GM21717 (cell line): ENCODE measurements around the gene BLOC1S4.
"Not testable (repeated sequence)": the region's sequence is repeated elsewhere in the genome, so short reads cannot be mapped to it uniquely, and the experiment has no call there.

ENCODE experiments used
- ATAC-seq: cut with Tn5 transposase; IDR thresholded peaks from one replicate; pipeline ENCODE4 v1.9.1; 2021; ENCODE audit warnings: mild to moderate bottlenecking, moderate library complexity; ENCODE audit not compliant: unreplicated experiment

BLOC1S4 gene

DNA sequence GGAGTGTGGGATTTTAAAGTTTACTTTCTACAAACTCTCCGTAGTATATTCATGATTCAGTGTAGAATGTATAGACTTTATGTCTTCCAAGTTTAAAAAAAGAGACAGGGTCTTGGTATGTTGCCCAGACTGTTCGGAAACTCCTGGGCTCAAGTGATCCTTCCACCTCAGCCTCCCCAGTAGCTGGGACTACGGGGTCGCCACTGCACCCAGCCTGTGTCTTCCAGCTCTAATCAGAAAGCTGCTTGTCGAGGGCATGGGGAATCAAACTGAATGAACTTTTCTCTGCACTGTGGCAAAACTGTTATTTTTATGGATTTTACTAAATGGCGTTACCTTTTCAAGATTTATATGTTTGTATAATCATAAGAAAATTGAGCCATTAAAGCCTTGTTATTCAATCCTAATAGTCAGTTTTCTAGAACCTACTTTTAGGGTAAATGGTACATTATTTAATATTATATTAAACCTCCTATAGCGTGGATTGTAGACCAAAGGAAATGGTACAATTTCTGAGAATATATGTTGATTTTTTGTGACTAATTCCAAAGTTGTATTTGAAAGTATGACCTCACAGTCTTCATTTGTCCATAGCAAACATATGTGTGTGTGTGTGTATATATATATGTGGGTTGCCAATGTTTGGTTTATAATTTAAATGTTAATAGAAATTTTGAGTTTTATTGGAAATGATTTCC lies 1.1 kb downstream of the BLOC1S4 start:
- ATAC-seq: no peak

DNA sequence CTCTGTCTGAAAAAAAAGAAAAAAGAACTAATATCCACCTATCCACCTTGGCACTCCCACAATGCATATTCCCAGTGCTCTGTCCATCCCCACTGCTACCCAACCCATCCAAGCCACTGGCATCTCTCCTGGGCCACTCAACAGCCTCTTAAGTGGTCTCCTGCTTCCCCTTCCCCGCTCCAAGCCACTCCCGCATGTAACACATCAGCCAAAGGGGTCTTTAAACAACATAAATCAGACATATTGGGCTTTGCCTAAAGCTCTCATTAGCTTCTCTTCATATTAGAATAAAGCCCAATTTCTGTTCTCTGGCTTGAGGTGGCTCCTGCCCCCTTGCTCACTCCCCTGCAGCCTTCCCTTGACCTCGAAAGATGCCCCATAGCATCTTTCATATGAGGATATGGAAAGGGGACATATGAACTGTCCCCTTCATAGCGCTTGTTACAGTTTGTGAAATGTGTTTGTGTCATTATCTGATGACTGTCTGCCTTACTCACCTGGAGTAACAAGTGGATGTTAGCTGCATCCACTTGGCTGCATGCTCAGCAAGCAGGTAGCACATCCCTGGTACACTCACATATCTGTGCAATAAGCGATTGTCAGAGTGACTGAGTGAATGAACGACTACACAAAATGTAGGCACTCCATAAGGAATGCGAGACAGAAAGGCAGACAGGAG lies 3.1 kb downstream of the BLOC1S4 start:
- ATAC-seq: no peak

DNA sequence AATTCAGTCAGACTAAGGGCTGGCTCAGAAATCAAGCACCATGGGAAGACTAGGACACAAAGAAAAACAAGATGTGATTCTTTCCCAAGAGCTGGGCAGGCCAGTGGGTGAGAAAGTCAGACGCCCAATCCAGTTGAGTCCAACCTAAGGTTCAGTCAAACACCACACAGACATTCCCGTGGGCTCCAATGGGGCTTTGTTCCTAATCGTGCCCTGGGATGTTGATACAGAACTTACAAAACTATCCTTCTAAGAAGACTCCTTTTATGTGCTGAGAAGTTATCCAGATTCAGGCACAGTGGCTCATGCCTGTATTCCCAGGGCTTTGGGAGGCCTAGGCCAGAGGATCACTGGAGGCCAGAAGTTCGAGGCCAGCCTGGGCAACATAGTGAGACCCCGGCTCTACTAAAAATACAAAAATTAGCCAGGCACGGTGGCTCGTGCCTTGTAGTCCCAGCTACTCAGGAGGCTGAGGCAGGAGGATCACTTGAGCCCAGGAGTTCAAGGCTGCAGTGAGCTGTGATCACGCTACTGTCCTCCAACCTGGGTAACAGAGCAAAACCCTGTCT lies 3.7 kb downstream of the BLOC1S4 start:
- ATAC-seq: no peak

DNA sequence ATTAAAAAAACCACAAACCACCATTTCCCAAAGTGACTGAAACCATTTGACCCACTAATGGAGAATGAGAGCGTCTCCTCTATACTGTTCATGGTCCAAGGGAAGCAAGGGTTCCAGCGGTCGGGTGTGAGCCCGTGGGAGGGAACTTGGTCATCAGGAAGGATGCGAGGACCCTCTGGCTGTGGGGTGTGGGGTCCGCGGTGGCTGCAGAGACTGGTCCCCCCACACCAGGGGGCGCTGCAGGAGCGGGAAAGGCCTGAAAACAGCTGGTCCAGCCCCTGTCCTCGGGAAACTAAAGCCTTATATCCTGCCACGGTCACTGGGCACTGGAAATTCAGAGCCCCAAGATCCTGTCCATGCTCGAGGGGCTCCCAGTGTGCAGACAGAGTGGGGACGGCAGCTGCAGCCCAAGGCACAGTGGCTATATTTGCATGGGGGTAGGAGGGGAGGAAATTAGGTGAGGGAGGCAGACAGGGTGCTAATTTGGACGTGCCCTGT lies 4.3 kb downstream of the BLOC1S4 start:
- ATAC-seq: no peak

DNA sequence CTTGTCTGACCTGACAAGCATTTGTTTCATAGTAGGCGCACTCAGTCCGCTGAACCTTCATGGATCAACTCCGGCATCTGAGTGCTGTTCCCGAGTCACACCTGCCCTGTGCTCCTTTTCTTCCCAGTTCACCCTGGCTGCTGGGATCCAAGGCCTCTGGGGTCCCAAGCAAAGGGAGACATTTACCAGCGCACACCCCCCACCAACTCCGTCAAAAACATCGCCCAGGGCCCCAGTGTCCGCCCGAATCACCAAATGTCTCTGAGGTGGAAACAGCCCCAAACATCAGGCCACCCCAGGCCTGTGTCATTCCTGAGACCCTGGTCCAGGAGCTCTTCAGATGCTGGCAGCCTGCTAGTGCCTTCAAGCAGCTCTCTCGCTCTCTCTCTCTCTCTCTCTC lies 5.1 kb downstream of the BLOC1S4 start:
- ATAC-seq: no peak

DNA sequence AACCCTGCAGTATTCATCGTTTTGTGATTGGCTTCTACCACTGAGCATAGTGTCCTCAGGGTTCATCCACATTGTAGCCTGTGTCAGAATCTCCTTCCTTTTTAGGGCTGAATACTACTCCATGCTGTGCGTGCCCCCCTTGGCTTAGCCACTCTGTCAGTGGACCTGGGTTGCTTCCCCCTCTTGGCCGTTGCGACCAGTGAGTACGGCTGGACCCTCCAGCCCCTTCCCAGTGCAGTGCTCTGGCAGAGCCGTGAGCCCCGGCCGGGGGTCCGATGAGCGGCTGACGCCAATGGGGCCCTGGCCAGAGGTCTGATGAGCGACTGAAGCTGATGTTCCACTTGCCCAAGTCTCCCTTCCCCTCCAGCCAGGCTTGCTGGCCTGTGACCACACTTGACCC lies 6.9 kb downstream of the BLOC1S4 start:
- ATAC-seq: no peak

DNA sequence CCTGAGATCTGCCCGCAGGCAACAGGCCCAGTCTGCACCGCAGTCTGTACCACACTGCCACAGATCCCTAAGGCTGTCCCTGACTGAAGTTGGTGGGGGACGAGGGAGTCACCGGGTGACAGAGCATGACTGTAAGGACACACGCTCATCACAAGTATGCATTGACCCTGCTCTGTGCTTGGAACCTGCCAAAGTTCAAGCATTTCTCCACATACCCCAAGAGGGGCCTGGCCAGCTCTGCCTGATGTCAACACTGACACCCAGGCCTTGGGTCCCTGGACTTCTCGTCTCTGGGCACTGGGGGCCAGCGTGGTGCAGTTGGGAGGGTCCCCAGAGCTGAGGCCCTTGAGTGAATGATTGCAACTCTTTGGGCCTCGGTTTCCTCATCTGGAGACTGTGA lies 7.9 kb downstream of the BLOC1S4 start:
- ATAC-seq: no peak

DNA sequence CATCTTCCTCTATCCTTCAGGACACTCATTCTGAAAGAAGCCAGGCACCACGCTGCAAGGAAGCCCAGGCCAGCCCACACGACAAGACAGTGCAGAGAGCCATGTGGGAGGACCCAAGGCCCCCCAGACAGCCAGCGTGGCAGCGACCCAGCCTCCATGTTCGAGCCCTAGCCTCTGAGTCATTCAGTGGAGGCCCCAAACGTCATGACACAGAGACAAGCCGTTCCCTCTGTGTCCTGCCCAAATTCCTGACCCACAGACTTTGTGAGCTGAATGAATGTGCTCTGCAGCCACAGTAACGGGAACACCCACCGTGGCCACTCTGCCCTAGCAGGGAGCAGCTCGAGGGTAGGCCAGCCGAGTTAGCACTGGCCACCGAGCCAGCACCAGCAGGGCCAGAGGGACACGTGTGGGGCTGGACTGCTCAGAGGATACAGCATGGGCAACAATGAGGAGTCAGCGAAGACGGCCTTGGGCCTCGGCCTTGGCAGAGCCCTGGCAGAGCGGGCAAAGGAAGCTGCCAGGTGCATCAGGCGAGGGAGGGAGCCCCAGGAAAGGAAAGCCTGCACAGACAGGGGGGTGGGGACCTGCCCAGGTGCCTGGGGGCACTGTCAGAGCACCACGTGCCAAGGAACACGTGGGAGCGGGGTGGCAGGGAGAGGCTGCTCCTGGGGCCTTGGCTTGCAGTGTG lies 8.6 kb downstream of the BLOC1S4 start:
- no peak for ATAC-seq

DNA sequence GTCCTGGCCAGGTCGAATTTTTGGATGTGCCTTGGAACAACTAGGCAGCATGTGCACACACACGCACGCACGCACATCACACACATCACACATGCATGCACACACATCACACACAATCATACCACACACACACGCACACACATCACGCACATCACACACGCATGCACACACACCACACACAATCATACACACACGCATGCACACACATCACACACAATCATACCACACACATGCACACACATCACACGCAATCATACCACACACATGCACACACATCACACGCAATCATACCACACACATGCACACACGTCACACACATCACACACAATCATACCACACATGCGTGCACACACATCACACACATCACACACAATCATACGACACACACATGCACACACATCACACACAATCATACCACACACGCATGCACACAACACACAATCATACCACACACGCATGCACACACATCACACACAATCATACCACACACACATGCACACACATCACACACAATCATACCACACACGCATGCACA lies 9.5 kb downstream of the BLOC1S4 start:
- ATAC-seq: not testable (repeated sequence)

DNA sequence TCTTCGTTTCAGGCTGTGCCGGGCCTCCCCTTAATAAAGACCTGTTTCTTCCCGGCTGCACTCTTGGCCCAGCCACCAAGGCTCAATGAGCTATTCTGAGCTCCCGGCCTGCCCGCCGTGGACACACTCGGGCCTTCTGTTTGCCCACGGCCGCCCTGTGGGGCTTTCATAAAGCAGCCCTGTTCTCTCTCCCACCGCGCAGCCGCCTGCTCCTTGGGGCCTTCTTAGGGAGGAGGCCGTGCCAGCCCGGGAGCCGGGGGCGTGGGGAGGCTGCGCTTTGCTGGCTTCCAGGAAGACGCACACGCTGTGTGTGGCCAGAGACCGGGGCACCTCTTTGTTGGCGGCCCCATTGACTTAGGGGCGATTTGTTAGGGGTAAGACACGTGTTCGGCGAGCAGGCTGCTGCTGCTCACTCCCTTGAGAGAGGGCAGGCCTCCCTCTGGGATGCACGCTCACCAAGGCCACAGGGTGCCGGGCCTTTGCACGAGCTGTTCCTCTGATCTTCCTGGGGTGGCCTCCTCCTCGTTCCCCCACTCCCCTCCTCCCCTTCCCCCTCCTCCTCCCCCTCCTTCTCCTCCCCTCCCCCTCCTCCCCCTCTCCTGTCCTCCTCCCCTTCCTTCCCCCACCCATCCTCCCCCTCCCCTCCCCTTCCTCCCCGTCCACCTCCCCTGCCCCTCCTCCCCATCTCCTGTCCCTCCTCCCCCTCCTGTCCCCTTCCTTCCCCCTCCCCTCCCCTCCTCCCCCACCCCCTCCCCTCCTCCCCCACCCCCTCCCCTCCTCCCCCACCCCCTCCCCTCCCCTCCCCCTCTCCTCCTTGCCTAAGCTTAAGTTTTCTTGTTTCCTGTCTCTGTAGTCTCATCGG lies 11.3 kb downstream of the BLOC1S4 start:
- ATAC-seq: no peak

DNA sequence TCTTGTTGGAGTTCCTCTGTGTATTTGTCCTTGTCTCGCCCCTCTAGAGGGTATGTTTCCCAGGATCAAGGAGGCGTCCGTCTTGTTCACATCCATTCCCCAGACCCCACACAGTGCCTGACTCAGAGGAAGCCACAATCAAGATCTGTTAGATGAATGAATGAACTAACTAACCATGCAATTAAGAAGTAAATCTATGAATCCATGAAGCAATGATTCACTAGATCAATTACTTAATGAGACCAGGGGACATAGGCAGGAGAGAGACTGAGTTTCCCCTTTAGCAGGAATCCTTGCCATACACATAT lies 11.9 kb downstream of the BLOC1S4 start:
- ATAC-seq: no peak

DNA sequence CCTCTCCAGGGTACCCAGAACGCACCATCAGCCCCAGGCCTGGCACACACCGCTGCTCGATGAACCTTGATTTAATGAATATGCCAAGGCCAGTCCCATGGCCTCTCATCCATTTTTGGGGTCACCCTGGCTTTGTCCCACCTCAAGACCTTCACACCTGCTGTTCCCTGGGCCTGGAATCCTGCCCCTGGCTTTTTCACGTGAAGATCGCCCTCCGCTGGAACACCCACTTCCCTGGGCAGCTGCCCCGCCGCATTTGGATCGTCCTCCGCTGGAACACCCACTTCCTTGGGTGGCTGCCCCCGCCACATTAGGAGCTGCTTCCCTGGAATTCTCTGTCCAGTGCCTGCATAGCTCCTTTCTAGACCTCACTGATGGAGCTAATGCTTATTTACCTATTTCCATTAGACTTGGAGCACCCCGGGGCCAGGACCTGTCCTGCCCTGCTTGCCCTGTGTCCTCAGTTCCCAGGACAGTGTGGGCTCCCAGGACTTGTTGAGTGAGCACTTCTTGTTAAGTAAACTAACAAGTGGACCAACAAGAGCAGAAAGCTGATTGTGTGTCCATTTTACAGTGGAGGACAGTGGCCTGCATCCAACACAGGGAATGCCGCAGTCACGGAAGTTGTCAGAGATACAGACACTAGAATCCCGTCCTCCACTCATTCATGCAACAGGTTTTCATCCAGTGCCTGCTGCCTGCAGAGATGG lies 12.5 kb downstream of the BLOC1S4 start:
- ATAC-seq: no peak

DNA sequence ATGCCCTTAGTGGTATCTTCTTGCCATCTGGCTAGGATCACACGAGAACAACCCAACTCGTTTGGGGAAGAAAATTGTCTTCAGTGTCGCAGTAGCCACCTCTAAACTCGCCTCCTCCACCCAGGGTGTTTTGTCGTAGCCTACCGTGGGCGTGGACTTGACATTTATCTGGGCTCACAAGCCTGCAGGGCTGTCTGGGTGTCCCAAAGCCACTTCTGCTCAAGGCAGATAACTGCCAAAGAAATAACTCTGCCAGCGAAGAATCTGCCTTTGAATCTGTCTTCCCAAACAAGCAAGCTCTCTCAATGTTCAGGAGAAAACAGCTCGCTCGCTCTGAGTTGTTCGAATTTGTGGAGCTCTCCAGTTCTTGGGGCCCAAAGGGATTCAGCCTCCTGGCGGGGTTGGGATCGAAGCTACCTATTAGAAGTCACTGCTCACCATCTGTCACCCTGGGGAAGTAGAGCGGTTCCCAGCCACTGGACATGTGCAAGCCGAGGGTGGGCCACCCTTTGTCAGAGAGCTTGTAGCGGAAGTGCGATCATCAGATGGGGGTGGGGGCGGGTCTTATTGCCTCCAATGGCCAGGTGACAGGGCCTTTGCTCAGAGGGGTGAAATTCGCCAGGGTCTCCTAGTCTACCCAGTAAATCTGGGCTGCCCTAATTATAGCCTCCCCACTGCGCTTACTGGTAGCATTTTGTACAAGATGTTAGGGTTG lies 14.8 kb downstream of the BLOC1S4 start:
- ATAC-seq: no peak

DNA sequence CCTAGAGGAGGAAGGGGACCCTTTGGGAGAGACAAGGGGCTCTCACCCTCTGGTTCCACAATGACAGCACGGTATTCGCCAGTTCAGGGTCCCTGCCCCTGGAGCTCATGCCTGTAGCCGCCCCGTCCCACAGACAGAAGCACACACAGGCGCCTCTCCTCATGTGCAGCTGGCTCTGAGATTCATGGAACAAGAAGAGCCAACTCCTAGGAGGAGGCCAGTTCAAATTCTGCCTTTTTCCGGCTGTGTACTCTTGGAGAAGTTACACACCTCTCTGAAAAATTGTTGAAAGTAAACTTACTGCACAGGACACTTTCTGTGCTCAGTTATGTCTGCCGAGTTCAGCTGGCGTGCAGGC lies 15.3 kb downstream of the BLOC1S4 start:
- no peak for ATAC-seq

DNA sequence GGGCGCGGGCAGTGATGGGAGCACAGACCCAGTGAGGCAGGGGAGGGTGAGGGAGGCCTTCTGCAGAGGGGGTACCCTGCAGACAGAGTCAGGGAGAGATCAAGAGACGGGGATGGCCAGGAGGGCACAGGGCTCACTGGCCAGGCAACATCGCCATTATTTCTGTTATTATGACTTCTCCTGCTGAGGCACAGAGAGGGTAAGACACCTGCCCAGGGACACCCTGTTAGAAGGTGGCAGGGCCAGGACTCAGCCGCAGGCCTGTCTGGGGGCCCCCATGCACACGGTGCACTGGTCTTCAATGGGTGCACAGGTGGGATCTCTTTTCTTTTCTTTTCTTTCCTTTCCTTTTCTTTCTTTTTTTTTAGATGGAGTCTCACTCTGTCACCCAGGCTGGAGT lies 15.8 kb downstream of the BLOC1S4 start:
- no peak for ATAC-seq

DNA sequence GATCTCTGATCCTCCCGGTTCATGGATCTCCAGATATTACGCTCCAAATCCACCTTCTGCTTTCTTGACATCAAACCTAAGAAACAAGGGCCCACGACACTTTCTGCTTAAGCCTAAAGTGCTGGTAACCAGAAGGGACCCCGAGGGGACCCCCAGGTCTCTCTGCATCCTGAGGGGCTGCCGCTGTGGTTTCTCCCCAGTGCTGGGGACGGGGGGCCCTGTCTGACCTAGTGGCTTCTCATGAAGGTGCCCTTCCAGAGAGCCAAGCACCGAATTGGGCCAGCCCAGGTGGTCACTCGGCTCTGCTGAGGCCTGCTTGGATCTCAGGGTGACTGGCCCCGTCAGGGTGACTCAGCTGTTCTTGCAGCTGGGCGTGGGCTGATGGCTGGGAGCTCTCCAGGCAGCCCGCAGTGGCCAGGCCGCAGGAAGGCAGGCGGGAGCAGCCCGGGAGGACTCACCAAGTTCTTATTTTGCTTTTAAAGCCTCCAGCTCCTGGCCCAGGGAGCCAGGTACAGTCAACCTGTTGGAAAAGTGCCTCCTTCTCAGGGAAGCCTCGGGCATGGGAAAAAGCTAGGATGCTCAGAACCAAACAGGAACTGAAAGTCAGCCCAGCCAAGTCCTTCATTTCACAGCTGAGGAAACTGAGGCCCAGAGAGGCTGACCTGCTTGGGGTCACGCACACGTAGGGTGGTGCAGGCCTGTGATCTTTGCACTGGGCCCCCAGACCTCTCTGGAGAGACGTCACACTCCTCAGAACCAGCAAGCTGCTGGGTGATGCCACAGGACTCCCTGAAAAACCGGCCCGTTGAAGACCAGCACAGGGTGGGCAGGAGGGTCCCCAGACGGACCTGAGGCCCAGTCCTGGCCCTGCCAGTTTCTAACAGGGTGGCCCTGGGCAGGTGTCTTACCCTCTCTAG lies 16.7 kb downstream of the BLOC1S4 start:
- no peak for ATAC-seq

DNA sequence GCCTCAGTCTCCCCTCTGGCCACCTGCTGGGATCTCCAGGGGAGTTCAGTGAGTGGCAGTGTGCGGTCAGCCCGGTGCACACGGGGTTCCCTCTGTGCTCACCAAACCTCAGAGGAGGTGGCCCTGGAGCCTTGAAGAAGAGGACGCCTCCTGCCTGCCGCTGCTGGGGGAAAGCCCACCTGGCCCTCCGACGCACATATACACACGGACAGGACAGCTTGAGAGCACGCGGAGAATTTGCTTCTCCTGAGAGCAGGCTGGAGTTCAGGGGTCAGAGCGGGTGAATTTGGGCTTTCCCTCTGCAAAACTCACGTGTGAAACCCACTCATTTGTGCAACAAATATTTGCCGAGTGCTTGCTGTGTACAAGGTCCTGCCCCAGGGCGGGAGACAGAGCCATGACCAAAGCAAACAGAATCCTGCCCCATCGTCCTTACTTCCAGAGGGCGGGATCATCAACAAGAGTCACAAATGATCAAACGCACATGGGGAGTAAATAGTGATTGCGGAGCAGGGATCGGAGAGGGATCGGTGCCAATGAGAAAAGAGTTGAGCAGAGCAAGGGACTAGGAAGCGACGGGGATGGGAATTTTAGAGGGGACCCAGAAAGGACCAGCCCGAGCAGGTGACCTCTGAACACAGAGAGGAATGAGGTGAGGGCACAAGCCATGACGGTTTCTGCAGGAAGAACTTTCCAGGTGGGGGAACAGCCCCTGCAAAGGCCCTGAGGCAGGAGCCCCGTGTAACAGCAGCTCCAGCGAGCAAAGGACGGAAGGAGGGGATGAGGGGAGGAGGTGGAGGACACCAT lies 17.6 kb downstream of the BLOC1S4 start:
- no peak for ATAC-seq
